ENCODE measurements around the gene RNU1-2. TPM values are rescaled to one million over a fixed set of nuclear protein-coding genes. Genes with fewer than 3 reads are reported as not detected.
"Not testable (repeated sequence)": the region's sequence is repeated elsewhere in the genome, so short reads cannot be mapped to it uniquely, and the experiment has no call there.

Gene RNU1-2
- total RNA-seq: 1,000 to 10,000 TPM in 5 of 7 donors, under 1 TPM in 2; under 0.01 to 7,521 (median 3,807) TPM
- not detected for polyA plus RNA-seq
- long read RNA-seq, donor 1, partial matches to known transcripts: 0 of 1 reads
- long read RNA-seq, donor 1, other reads (novel, unspliced or antisense): 0 of 1 reads
- long read RNA-seq, donor 2, transcript RNU1-2-201 (1 exons, 164 nt): major isoform, 6 of 6 reads
- long read RNA-seq, donor 2, partial matches to known transcripts: 0 of 6 reads
- long read RNA-seq, donor 2, other reads (novel, unspliced or antisense): 0 of 6 reads
- long read RNA-seq, donor 3: 0 reads

- DNase-seq: peak in 4 of 5 donors; percentile 60 to 95 (median 81)
- WGBS, 3 donors: 0 to 1% (median 0%) methylated on average over 21 to 30 of the region's 39 CpGs
- H3K4me1 ChIP-seq (ENCODE audit: insufficient read depth); H3K9me3 ChIP-seq; intact Hi-C loops (cut with DNase I); H3K27me3 ChIP-seq; H3K36me3 ChIP-seq: not testable (repeated sequence)
- peak; percentile 95 for TF ChIP-seq POLR2A (IDR thresholded peaks at IDR 0.05)
- peak within 1 kb of the TSS; percentile 29 for H3K4me3 ChIP-seq
- H3K27ac ChIP-seq: peak within 1 kb of the TSS; percentile 77 to 93
Observed at GRCh38 chr1:16895598-16896315, at the start of gene RNU1-2. TSS of gene RNU1-2 (plus strand) at chr1:16895980.

GRCh38 chr1:16856201-16856600 lies 39.6 kb upstream of the RNU1-2 start:
- H3K9me3 ChIP-seq; intact Hi-C loops (cut with DNase I); H3K27me3 ChIP-seq; H3K4me1 ChIP-seq (ENCODE audit: insufficient read depth); DNase-seq; H3K36me3 ChIP-seq; H3K4me3 ChIP-seq; H3K27ac ChIP-seq: not testable (repeated sequence)
- 66 to 78% (median 68%) methylated on average over 2 of the region's 2 CpGs for WGBS, 3 donors

GRCh38 chr1:16859167-16860041 lies 36.4 kb upstream of the RNU1-2 start:
- H3K9me3 ChIP-seq; H3K4me1 ChIP-seq (ENCODE audit: insufficient read depth); H3K27me3 ChIP-seq; H3K36me3 ChIP-seq; intact Hi-C loops (cut with DNase I); H3K27ac ChIP-seq; H3K4me3 ChIP-seq; DNase-seq: not testable (repeated sequence)
- WGBS, 3 donors: 42 to 50% (median 49%) methylated on average over 28 to 34 of the region's 46 CpGs

GRCh38 chr1:16860048-16860447 lies 35.7 kb upstream of the RNU1-2 start:
- intact Hi-C loops (cut with DNase I); H3K9me3 ChIP-seq; DNase-seq; H3K36me3 ChIP-seq; H3K27me3 ChIP-seq; H3K4me1 ChIP-seq (ENCODE audit: insufficient read depth); H3K4me3 ChIP-seq; H3K27ac ChIP-seq: not testable (repeated sequence)
- 69 to 74% (median 70%) methylated on average over 7 to 9 of the region's 9 CpGs for WGBS, 3 donors

GRCh38 chr1:16861832-16862245 lies 33.9 kb upstream of the RNU1-2 start:
- 44 to 53% (median 53%) methylated on average over 11 to 12 of the region's 16 CpGs for WGBS, 3 donors
- H3K9me3 ChIP-seq; H3K4me3 ChIP-seq; H3K27ac ChIP-seq; DNase-seq; intact Hi-C loops (cut with DNase I); H3K4me1 ChIP-seq (ENCODE audit: insufficient read depth); H3K27me3 ChIP-seq; H3K36me3 ChIP-seq: not testable (repeated sequence)

GRCh38 chr1:16862415-16862814 lies 33.4 kb upstream of the RNU1-2 start:
- H3K36me3 ChIP-seq; H3K4me3 ChIP-seq; intact Hi-C loops (cut with DNase I); DNase-seq; H3K9me3 ChIP-seq; H3K27ac ChIP-seq; H3K27me3 ChIP-seq; H3K4me1 ChIP-seq (ENCODE audit: insufficient read depth): not testable (repeated sequence)
- WGBS, 3 donors: 95 to 96% (median 96%) methylated on average over 25 of the region's 25 CpGs

- H3K4me1 ChIP-seq (ENCODE audit: insufficient read depth); intact Hi-C loops (cut with DNase I); H3K27ac ChIP-seq; H3K36me3 ChIP-seq; DNase-seq; H3K27me3 ChIP-seq; H3K4me3 ChIP-seq; H3K9me3 ChIP-seq: not testable (repeated sequence)
- 62 to 74% (median 71%) methylated on average over 6 of the region's 11 CpGs for WGBS, 3 donors
Observed at GRCh38 chr1:16863024-16863423, 32.8 kb upstream of the RNU1-2 start.

- H3K4me1 ChIP-seq (ENCODE audit: insufficient read depth); H3K27me3 ChIP-seq; H3K4me3 ChIP-seq; intact Hi-C loops (cut with DNase I); H3K27ac ChIP-seq; DNase-seq; H3K9me3 ChIP-seq; H3K36me3 ChIP-seq: not testable (repeated sequence)
- WGBS, 3 donors: 1 to 18% (median 12%) methylated on average over 4 to 6 of the region's 6 CpGs
Observed at GRCh38 chr1:16866926-16867707, 28.7 kb upstream of the RNU1-2 start.

- H3K9me3 ChIP-seq: not testable (repeated sequence)
Observed at GRCh38 chr1:16868787-16869186, 27.0 kb upstream of the RNU1-2 start.

GRCh38 chr1:16869996-16870395 lies 25.8 kb upstream of the RNU1-2 start:
- H3K27me3 ChIP-seq; H3K4me1 ChIP-seq (ENCODE audit: insufficient read depth); H3K27ac ChIP-seq; H3K36me3 ChIP-seq; H3K4me3 ChIP-seq; H3K9me3 ChIP-seq; DNase-seq; intact Hi-C loops (cut with DNase I): not testable (repeated sequence)
- 79 to 82% (median 81%) methylated on average over 6 to 7 of the region's 7 CpGs for WGBS, 3 donors

More at GRCh38 chr1:16868787-16869186, 27.0 kb upstream of the RNU1-2 start:
- H3K36me3 ChIP-seq; H3K4me1 ChIP-seq (ENCODE audit: insufficient read depth); DNase-seq; intact Hi-C loops (cut with DNase I); H3K27me3 ChIP-seq; H3K27ac ChIP-seq; H3K4me3 ChIP-seq: not testable (repeated sequence)
- 84 to 91% (median 86%) methylated on average over 4 to 5 of the region's 6 CpGs for WGBS, 3 donors

GRCh38 chr1:16871171-16871570 lies 24.6 kb upstream of the RNU1-2 start:
- H3K9me3 ChIP-seq; intact Hi-C loops (cut with DNase I); H3K4me3 ChIP-seq; H3K4me1 ChIP-seq (ENCODE audit: insufficient read depth); H3K36me3 ChIP-seq; H3K27me3 ChIP-seq; H3K27ac ChIP-seq: not testable (repeated sequence)
- peak in 1 of 5 donors; percentile 26 for DNase-seq
- 86 to 90% (median 87%) methylated on average over 23 of the region's 23 CpGs for WGBS, 3 donors

Data from ovary (tissue), 10 donors.